Neuron (in vitro differentiated cells): ENCODE results near the gene PPP1R14C.

Source experiments
- H2AFZ ChIP-seq: one replicate; pipeline ENCODE4 v1.6.1; 2013; ENCODE audit warnings: low read depth, mild to moderate bottlenecking, inconsistent platforms, low read length, moderate library complexity
- H3K27me3 ChIP-seq: one replicate; pipeline ENCODE4 v1.6.1; 2013; ENCODE audit warnings: low read length; ENCODE audit not compliant: insufficient read depth
- H3K36me3 ChIP-seq: one replicate; pipeline ENCODE4 v1.6.1; 2013; ENCODE audit warnings: low read length; ENCODE audit not compliant: insufficient read depth
- H3K4me1 ChIP-seq: one replicate; pipeline ENCODE4 v1.6.1; 2013; ENCODE audit warnings: low read length; ENCODE audit not compliant: insufficient read depth
- H3K4me3 ChIP-seq: 2 replicates; pipeline ENCODE4 v1.5.1; 2013; ENCODE audit warnings: mild to moderate bottlenecking, low read length, moderate library complexity
- H3K9me3 ChIP-seq: one replicate; pipeline ENCODE4 v1.6.1; 2013; ENCODE audit warnings: low read length

The PPP1R14C gene

DNA sequence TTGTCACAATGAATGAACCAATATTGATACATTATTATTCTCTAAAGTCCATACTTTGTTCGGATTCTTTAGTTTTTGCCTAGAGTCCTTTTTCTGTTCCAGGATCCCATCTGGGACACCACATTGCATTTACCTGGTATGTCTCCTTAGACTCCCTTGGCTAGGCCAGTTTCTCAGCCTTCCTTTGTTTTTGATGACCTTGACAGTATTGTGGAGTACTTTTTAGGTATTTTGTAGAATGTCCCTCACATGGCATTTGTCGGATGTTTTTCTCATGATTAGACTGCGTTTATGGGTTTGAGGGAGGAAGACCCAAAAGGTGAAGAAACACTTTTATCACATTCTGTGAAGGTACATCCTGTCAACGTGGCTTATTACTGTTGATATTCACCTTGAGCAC is 16.9 kb downstream of the PPP1R14C start:
- no peaks in the 10 kb centered on the region for H3K27me3 ChIP-seq

DNA sequence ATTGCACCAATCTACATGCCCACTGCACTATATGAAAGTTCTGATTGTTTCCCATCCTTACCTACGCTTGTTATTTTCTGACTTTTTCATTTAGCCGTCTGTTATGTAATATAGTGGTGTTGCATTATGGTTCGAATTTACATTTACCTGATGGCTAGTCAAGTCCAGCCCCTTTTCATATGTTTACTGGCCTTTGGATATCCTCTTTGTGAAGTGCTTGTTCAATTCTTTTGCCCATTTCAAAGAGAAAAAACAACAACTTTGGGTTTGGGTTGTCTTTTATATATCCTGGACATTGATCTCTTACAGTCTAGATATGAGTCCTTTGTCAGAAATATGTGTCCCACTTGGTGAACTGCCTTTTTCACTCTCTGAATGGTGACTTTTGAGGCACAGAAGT is 21.1 kb downstream of the PPP1R14C start:
- Histone ChIP-seq H3K9me3 (peaks cover 14% of the 10 kb centered on the region), H3K27me3 (no peaks in the 10 kb centered on the region), H3K4me3 (no peak overlapping the region), H3K4me1 (no peaks in the 10 kb centered on the region), H3K36me3 (peaks cover 21% of the 10 kb centered on the region), H2AFZ (no peak overlapping the region)

More for the DNA sequence above, 16.9 kb downstream of the PPP1R14C start:
- Histone ChIP-seq H3K4me1 (no peaks in the 10 kb centered on the region), H3K9me3 (peaks cover 12% of the 10 kb centered on the region), H3K4me3 (no peak overlapping the region), H2AFZ (no peak overlapping the region), H3K36me3 (peaks cover 20% of the 10 kb centered on the region)

DNA sequence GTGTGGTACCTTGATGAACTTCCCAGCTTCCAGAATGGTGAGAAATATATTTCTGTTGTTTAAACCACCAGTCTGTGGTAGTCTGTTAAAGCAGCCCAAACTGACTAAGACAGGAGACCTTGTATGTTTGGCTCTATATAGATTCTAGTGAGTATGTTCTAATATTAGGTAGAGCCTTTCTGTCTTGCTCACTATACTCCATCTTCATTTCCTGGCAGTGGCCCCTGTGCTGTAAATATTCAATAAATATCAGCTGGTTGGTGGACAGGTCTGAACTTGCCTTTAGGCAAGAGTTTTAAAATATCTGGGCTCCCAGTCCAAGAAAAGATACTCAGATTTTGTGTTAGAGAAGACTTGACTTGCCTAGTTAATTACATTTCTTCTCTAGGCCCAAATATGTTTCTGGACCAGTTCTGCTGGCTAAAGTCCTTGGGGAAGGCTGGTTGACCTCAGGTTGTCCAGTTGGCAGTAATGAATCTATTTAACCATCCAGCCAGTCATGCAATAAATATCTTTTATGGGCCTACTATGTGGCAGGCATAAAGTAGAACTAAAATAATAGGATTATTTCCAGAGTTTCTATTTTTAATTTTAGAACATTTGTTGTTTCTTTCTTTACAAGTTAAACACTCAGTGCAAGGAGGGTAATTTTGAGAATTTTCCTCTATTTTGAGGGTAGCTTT is 22.3 kb downstream of the PPP1R14C start:
- H3K4me1 ChIP-seq: peaks cover 4% of the 10 kb centered on the region
- no peak overlapping the region for H3K4me3 ChIP-seq
- H3K27me3 ChIP-seq: no peaks in the 10 kb centered on the region
- H3K36me3 ChIP-seq: peaks cover 15% of the 10 kb centered on the region
- H2AFZ ChIP-seq: no peak overlapping the region
- peaks cover 12% of the 10 kb centered on the region for H3K9me3 ChIP-seq

DNA sequence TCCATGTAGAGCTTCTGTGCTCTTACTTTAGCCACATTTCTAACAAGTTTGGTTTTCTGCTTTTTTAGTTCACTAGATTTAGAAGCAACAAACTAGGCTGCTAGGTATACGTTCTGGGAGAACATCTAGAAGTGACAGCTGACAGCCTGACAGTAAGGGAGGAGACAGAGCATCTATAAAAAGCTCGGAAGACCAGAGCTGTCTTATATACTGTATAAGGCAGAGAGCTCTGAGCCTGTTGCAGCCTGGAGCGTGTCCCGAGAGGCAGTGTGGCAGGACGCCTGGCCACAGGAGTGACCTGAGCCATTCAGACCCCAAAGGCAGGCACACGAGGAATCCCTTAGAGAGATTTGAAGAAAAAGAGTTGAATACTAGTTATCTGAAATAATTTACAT is 24.6 kb downstream of the PPP1R14C start:
- Histone ChIP-seq H2AFZ (no peak overlapping the region), H3K4me3 (no peak overlapping the region), H3K36me3 (peaks cover 9% of the 10 kb centered on the region)

DNA sequence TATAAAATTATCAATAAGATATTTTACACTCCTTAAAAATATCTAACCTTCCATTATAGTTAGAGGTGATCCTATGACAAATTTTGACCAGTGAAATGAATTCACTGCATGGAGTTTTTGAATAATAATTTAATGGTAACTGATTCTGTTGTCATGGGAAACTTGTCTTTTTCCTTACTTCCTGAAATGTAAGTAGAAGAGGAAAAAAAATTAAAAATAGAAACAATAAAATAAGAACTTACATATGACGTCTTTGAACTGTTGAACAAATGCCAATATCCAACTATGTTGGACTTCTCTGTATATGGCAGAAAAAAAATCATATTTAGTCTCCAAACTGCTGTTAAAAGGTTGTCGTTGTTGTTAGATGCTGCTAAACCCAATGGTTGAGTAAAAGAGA is 26.3 kb downstream of the PPP1R14C start:
- Histone ChIP-seq H3K4me3 (no peak overlapping the region), H3K27me3 (no peaks in the 10 kb centered on the region), H2AFZ (no peak overlapping the region), H3K4me1 (peaks cover 25% of the 10 kb centered on the region), H3K36me3 (peaks cover 7% of the 10 kb centered on the region), H3K9me3 (peaks cover 2% of the 10 kb centered on the region)

More for the DNA sequence above, 24.6 kb downstream of the PPP1R14C start:
- no peaks in the 10 kb centered on the region for H3K27me3 ChIP-seq
- H3K4me1 ChIP-seq: peaks cover 22% of the 10 kb centered on the region
- H3K9me3 ChIP-seq: peaks cover 9% of the 10 kb centered on the region

DNA sequence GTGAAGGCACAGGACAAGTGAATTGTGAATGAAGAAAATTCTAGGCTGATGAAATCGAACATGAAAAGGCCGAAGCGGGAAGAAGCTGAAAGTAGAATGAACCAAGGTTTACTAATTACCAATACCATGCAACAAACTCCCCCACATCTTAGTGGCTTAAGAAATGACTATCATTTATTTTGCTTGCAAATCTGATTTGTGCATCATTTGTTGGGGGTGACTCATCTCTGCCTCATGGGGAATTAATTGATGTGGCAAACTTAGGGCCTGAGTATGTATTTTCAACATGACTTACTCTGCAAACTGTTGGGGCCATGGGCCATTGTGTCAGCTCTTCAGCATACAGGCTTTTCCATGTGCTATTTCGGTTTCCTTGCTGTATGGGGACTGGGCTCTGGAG is 26.8 kb downstream of the PPP1R14C start:
- H3K4me1 ChIP-seq: peaks cover 25% of the 10 kb centered on the region
- no peaks in the 10 kb centered on the region for H3K27me3 ChIP-seq
- peaks cover 7% of the 10 kb centered on the region for H3K36me3 ChIP-seq
- peaks cover 2% of the 10 kb centered on the region for H3K9me3 ChIP-seq
- no peak overlapping the region for H2AFZ ChIP-seq
- H3K4me3 ChIP-seq: no peak overlapping the region

DNA sequence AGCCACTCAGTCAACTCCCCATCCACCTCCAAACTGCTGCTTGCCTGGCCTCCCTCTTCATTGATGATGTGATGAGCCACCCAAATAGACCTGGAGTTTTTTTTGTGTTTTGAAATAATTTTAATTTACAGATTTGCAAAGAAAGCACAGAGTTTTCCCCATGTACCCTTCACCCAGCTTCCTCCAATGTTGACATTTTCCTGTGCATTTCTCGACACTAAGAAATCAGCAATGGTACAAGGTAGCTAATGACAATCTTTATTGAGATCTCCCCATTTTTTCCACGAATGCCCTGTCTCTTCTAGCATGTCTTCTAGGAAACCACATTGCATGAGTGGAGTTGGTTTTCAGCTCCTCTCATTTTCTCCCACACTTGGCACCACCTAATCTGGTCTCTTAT is 30.1 kb downstream of the PPP1R14C start:
- Histone ChIP-seq H3K4me3 (no peak overlapping the region), H3K4me1 (peaks cover 44% of the 10 kb centered on the region), H3K9me3 (no peaks in the 10 kb centered on the region), H2AFZ (no peak overlapping the region), H3K36me3 (peaks cover 8% of the 10 kb centered on the region), H3K27me3 (no peaks in the 10 kb centered on the region)

DNA sequence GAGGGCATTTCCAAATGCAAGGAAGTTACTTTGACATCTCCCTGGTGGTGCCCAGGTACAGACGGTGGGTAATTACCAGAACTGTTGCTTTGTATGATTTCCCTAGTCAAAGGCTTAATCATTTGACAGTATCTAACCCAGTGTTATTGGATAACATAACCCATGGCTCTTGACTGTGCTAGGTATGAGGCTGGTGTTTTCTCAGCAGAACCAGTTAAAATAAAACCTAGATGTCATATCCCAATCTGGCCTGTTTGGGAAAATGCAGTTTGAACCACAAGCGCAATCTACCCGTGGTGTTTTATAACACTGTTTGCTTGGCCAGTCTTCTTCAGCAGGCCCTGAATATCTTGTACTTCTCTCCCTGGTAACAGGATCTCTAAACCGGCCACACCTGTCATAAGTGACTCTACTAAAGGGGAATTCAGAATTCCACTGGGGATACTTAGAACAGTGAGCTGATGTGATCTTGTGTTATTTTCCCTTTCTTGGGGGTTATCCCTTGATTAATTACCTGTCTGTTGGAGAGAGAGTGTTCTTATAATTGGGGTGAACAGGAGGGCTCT is 32.8 kb downstream of the PPP1R14C start:
- H3K36me3 ChIP-seq: peaks cover 8% of the 10 kb centered on the region
- peaks cover 46% of the 10 kb centered on the region for H3K4me1 ChIP-seq
- no peaks in the 10 kb centered on the region for H3K9me3 ChIP-seq
- no peak overlapping the region for H2AFZ ChIP-seq
- no peak overlapping the region for H3K4me3 ChIP-seq
- H3K27me3 ChIP-seq: no peaks in the 10 kb centered on the region

DNA sequence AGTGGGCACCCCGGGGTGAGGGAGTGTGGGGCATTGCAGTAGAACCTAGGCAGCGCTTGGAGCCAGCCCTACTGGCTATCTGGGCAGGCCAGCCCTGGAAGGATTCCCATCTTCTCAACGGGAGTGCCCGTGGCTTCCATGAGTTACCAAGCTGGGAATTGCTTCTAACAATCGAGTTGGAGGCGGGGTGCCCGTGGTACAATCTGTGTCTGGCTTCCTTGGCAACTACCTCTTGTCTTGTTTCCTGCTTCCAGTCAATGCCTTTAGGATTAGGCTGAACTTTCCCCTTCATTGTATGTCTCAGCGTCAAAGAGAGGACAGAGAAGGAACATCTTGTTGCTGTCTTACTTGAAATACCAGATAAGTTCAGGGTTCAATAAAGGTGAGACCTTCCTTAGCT is 33.3 kb downstream of the PPP1R14C start:
- H3K4me1 ChIP-seq: peaks cover 42% of the 10 kb centered on the region
- no peaks in the 10 kb centered on the region for H3K27me3 ChIP-seq
- H2AFZ ChIP-seq: no peak overlapping the region
- H3K9me3 ChIP-seq: no peaks in the 10 kb centered on the region
- peaks cover 8% of the 10 kb centered on the region for H3K36me3 ChIP-seq
- H3K4me3 ChIP-seq: no peak overlapping the region

DNA sequence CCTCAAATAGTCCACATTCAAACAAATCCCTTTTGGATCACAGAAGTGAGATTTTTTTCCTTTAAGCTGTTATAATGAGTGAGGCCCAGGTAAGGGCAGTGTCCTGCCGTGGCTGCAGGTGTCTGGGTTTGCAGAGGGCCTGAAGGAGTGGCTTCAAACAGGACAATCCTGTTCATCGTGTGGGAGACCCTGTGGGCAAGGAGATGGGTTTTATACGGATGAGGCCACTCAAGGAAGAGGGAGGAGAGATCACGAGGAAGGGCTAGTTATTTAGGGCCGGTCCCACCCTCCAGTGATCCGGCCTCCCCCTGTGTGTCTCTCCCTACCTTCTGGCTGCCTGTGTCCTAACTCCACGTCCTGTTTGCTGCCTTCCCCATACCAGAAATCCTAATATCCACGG is 33.8 kb downstream of the PPP1R14C start:
- no peaks in the 10 kb centered on the region for H3K27me3 ChIP-seq
- H3K4me3 ChIP-seq: no peak overlapping the region
- H3K4me1 ChIP-seq: peaks cover 37% of the 10 kb centered on the region
- peaks cover 8% of the 10 kb centered on the region for H3K36me3 ChIP-seq
- H2AFZ ChIP-seq: no peak overlapping the region
- no peaks in the 10 kb centered on the region for H3K9me3 ChIP-seq

DNA sequence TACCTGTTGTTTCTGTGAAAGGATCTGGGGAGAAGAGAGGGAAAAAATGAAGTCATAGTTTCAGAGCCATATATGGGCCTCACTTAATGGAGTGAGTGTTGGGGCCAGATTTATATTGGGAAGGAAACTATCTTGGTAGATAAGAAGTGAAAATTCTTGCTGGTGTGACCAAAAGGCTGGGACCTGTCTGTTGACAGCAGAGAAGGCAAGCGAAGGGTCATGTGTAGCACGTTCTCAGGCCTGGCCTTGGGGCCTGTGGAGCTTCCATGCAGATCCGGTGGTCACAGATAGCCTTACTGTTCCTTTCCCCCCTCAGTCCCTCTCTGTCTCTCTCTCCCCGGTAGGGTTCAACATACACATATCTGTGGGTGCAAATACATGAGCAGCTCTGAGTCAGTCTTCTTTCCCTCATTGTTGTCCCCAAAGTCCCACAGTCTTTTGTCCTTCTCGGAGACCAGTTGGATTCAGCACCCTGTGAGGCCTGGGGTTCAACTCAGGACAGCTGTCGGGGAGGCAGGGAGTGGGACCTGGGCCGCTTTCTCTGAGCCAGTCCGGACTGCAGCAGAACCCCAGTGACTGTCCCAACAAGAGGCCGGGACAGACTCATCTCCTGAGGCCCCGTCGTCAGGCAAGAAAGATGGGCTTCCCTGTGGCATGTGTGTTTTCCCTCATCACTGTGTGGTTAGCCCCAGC is 34.6 kb downstream of the PPP1R14C start:
- Histone ChIP-seq H2AFZ (no peak overlapping the region), H3K4me1 (peaks cover 32% of the 10 kb centered on the region), H3K4me3 (no peak overlapping the region), H3K27me3 (no peaks in the 10 kb centered on the region), H3K36me3 (peaks cover 9% of the 10 kb centered on the region), H3K9me3 (no peaks in the 10 kb centered on the region)

DNA sequence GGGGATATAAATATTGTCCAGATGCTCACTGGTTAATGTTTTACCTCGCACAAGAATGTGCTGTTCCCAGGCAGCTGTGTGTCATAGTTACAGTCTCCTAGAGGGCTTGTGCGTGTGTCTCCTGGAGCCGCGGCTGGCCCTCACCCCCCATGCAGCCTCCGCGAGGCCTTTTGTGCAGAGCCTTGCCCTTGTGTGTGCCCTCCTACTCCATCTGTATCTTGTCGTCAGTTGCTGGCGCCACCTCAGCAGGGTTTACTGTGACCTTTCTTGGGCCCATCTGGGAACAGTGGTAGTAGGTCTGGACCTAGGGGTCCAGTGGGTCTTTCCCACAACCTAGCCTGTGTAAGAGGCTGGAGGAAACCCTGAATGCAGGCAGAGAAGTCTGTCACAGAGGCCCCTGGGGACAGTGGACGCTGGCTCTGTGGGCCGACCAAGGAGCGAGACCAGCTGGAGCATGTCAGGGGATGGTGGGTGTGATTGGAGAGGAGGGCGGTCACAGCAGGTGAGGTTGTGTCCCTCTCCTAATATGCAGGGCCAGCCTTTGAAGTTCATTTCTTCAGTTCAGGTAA is 35.2 kb downstream of the PPP1R14C start:
- Histone ChIP-seq H3K36me3 (peaks cover 12% of the 10 kb centered on the region), H3K4me3 (no peak overlapping the region), H3K27me3 (no peaks in the 10 kb centered on the region)

DNA sequence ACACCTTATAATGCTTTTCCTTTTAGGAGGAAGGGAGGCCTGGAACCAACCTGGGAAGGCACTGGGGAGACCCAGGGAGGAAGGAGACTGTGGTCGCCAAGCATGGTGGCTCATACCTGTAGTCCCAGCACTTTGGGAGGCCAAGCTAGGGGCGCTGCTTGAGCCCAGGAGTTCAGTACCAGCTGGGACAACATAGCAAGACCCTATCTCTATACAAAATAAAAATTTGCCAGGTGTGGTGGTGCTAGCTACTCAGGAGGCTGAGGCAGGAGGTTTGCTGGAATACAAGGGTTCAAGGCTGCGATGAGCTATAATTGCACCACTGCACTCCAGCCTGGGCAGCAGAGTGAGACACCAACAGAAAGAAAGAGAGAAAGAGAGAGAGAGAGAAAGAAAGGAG is 36.2 kb downstream of the PPP1R14C start:
- no peak overlapping the region for H2AFZ ChIP-seq
- no peak overlapping the region for H3K4me3 ChIP-seq
- no peaks in the 10 kb centered on the region for H3K27me3 ChIP-seq
- peaks cover 29% of the 10 kb centered on the region for H3K4me1 ChIP-seq
- no peaks in the 10 kb centered on the region for H3K9me3 ChIP-seq
- H3K36me3 ChIP-seq: peaks cover 9% of the 10 kb centered on the region

More for the DNA sequence above, 35.2 kb downstream of the PPP1R14C start:
- Histone ChIP-seq H3K9me3 (no peaks in the 10 kb centered on the region), H3K4me1 (peaks cover 29% of the 10 kb centered on the region), H2AFZ (no peak overlapping the region)
